Brain microvascular endothelial cell (primary cell): ENCODE results near the gene CLASP1.

Source experiments
- DNase-seq: peaks from one replicate; pipeline ENCODE4 v3.0.0-alpha.2; 2020
- H3K27ac ChIP-seq: fragments of 250-450 bp; sonication (Bioruptor Pico); 2 replicates; pipeline ENCODE4 v1.5.1; 2020; ENCODE audit warnings: mild to moderate bottlenecking, moderate library complexity
- H3K27me3 ChIP-seq: fragments of 250-450 bp; sonication (Bioruptor Pico); replicated peaks from 2 replicates; pipeline ENCODE4 v1.5.1; 2020; ENCODE audit warnings: mild to moderate bottlenecking
- H3K36me3 ChIP-seq: fragments of 250-450 bp; sonication (Bioruptor Pico); replicated peaks from 2 replicates; pipeline ENCODE4 v1.5.1; 2020; ENCODE audit warnings: mild to moderate bottlenecking
- H3K4me3 ChIP-seq: 2 replicates; pipeline ENCODE4 v1.5.1; 2011; ENCODE audit warnings: low read depth, mild to moderate bottlenecking, control low read depth, low read length, moderate library complexity
- CTCF ChIP-seq: IDR thresholded peaks from 2 replicates; pipeline ENCODE4 v1.5.1; 2011; ENCODE audit warnings: low read depth, mild to moderate bottlenecking, moderate library complexity, low read length, control low read depth, inconsistent platforms; ENCODE audit errors: missing control alignments
- in situ Hi-C: cut with HindIII; loops from 2 replicates; pipeline ENCODE4 v1.10.0; 2017; ENCODE audit warnings: low sequenced_read_pairs, low pct_ligation_motif_present

Gene CLASP1

GRCh38 chr2:121436918-121437317 is 212.3 kb downstream of the CLASP1 start:
- H3K27me3 ChIP-seq, result no peaks in the 10 kb centered on the region
- H3K36me3 ChIP-seq, result peaks cover 4% of the 10 kb centered on the region
- H3K27ac ChIP-seq, result no peak overlapping the region
- no peak for TF ChIP-seq CTCF
- no peak for DNase-seq
- in situ Hi-C loops, result no loop called here
- no peak overlapping the region for H3K4me3 ChIP-seq

GRCh38 chr2:121435790-121436189 is 213.5 kb downstream of the CLASP1 start:
- no peak for DNase-seq
- in situ Hi-C loops, result no loop called here
- no peak overlapping the region for H3K27ac ChIP-seq
- peaks cover 4% of the 10 kb centered on the region for H3K36me3 ChIP-seq
- no peaks in the 10 kb centered on the region for H3K27me3 ChIP-seq
- no peak for TF ChIP-seq CTCF
- no peak overlapping the region for H3K4me3 ChIP-seq

GRCh38 chr2:121431214-121431613 is 218.0 kb downstream of the CLASP1 start:
- Histone ChIP-seq H3K27ac (no peak overlapping the region), H3K36me3 (peaks cover 8% of the 10 kb centered on the region), H3K4me3 (no peak overlapping the region), H3K27me3 (no peaks in the 10 kb centered on the region)
- in situ Hi-C loops, result no loop called here
- DNase-seq, result no peak
- TF ChIP-seq CTCF, result no peak

- H3K36me3 ChIP-seq, result peaks cover 9% of the 10 kb centered on the region
- TF ChIP-seq CTCF, result no peak
- in situ Hi-C loops, result no loop called here
- H3K4me3 ChIP-seq, result no peak overlapping the region
- no peaks in the 10 kb centered on the region for H3K27me3 ChIP-seq
- DNase-seq, result no peak
- no peak overlapping the region for H3K27ac ChIP-seq
Observed at GRCh38 chr2:121429927-121430520, 219.2 kb downstream of the CLASP1 start.

- in situ Hi-C loops, result no loop called here
- Histone ChIP-seq H3K27me3 (no peaks in the 10 kb centered on the region), H3K36me3 (peaks cover 14% of the 10 kb centered on the region), H3K27ac (peak overlapping the region; percentile 5), H3K4me3 (no peak overlapping the region)
- TF ChIP-seq CTCF, result no peak
- peak; percentile 14 for DNase-seq
Observed at GRCh38 chr2:121429119-121429903, 220.0 kb downstream of the CLASP1 start.
